OCI-LY3 (cell line): Measurements from ENCODE around the gene DPCD.
"Not testable (repeated sequence)": the region's sequence is repeated elsewhere in the genome, so short reads cannot be mapped to it uniquely, and the experiment has no call there.

Experiments
- H2AFZ ChIP-seq: fragments of 200-600, 300-600 bp; shearing (Covaris generic); 2 replicates; pipeline ENCODE4 v1.6.0; 2014; ENCODE audit warnings: antibody characterized with exemption, low read depth, low read length
- H3K27ac ChIP-seq: fragments of 200-600, 300-600 bp; sonication (generic); 2 replicates; pipeline ENCODE4 v1.5.1; 2014; ENCODE audit warnings: mild to moderate bottlenecking, low read length, moderate library complexity, mixed read lengths
- H3K27me3 ChIP-seq: fragments of 200-600, 300-600 bp; sonication (generic); 2 replicates; pipeline ENCODE4 v1.6.1; 2014; ENCODE audit warnings: low read depth, low read length, mixed read lengths
- H3K36me3 ChIP-seq: fragments of 200-600, 300-600 bp; sonication (generic); replicated peaks from 2 replicates; pipeline ENCODE3; 2014; ENCODE audit warnings: low read depth, low read length, mixed read lengths
- H3K4me1 ChIP-seq: fragments of 300-600, 200-600 bp; sonication (generic); 2 replicates; pipeline ENCODE4 v1.6.1; 2014; ENCODE audit warnings: low read length, mixed read lengths
- H3K4me2 ChIP-seq: fragments of 200-600, 300-600 bp; sonication (generic); 2 replicates; pipeline ENCODE4 v1.6.1; 2014; ENCODE audit warnings: low read length, mixed read lengths
- H3K4me3 ChIP-seq: fragments of 300-600, 200-600 bp; sonication (generic); 2 replicates; pipeline ENCODE4 v1.5.1; 2014; ENCODE audit warnings: antibody characterized with exemption, mild to moderate bottlenecking, low read length, moderate library complexity
- H3K79me2 ChIP-seq: fragments of 300-600, 200-600 bp; shearing (Covaris generic); 2 replicates; pipeline ENCODE4 v1.6.1; 2014; ENCODE audit warnings: mild to moderate bottlenecking, low read length, mixed read lengths
- H3K9ac ChIP-seq: fragments of 300-600, 200-600 bp; shearing (Covaris generic); 2 replicates; pipeline ENCODE4 v1.6.0; 2014; ENCODE audit warnings: mild to moderate bottlenecking, low read length, moderate library complexity
- H3K9me3 ChIP-seq: fragments of 200-600, 300-600 bp; shearing (Covaris generic); 2 replicates; pipeline ENCODE4 v1.6.1; 2014; ENCODE audit warnings: low read length, mixed read lengths; ENCODE audit not compliant: insufficient read depth
- H4K20me1 ChIP-seq: fragments of 200-600, 300-600 bp; sonication (generic); 2 replicates; pipeline ENCODE4 v1.6.1; 2016; ENCODE audit warnings: low read length, mixed read lengths; ENCODE audit not compliant: insufficient read depth
- EZH2phosphoT487 ChIP-seq: fragments of 200-600 bp; shearing (Covaris generic); IDR thresholded peaks from 2 replicates; pipeline ENCODE4 v1.6.1; 2018; ENCODE audit warnings: antibody characterized with exemption, mixed run types, low read depth
- TF ChIP-seq, protein P1 (sequence below): fragments of 200-600, 300-600 bp; sonication (generic); IDR thresholded peaks from 2 replicates; pipeline ENCODE4 v1.5.1; 2014; ENCODE audit warnings: antibody characterized with exemption, low read length, low read depth

DPCD gene

DNA sequence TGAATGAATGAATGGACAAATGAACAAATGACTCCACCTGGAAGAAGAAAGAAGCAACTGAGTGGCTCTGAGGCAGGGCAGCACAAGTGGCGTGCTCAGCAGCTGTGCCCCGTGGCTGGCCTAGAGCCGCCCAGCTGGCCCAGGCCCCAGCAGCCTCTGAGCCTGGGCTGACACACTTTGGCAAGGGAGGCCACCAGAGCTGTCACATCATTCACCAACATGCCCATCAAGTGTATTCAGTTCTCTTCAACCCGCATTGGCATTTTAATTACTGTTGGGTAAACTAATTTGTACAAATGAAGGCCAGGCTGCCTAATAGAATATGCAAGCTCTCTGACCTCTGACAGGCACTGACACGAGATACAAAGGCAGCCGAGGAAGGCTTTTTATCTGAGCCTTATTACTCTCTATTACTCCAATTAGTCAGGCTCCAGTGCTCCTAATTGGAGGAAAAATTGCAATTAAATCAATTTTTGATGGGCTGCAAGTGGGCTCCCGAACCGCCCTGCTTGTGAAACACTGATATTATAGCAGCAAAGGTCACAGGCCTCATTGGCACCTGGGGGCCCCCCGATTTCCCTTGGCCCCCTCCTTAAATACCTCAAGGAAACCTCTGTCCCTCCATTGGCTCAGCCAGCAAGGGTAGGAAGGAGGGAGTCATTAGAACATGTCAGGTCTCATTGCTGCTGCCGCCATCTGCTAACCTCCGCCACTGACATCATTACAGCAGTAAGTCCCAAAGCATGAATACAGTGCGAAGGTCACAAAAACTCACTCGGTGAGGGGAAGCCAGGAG, 41.9 kb downstream of the DPCD start:
- Histone ChIP-seq H3K9me3 (no peaks in the 10 kb centered on the region), H3K4me1 (no peaks in the 10 kb centered on the region), H3K27ac (no peak overlapping the region), H2AFZ (no peak overlapping the region), H3K4me2 (no peak overlapping the region), H3K27me3 (no peaks in the 10 kb centered on the region), H3K36me3 (no peaks in the 10 kb centered on the region), H4K20me1 (no peaks in the 10 kb centered on the region; the same call in 1 of the 2 replicates), H3K4me3 (no peak overlapping the region), H3K79me2 (no peaks in the 10 kb centered on the region), H3K9ac (no peak overlapping the region)
- TF ChIP-seq, protein P1, sequence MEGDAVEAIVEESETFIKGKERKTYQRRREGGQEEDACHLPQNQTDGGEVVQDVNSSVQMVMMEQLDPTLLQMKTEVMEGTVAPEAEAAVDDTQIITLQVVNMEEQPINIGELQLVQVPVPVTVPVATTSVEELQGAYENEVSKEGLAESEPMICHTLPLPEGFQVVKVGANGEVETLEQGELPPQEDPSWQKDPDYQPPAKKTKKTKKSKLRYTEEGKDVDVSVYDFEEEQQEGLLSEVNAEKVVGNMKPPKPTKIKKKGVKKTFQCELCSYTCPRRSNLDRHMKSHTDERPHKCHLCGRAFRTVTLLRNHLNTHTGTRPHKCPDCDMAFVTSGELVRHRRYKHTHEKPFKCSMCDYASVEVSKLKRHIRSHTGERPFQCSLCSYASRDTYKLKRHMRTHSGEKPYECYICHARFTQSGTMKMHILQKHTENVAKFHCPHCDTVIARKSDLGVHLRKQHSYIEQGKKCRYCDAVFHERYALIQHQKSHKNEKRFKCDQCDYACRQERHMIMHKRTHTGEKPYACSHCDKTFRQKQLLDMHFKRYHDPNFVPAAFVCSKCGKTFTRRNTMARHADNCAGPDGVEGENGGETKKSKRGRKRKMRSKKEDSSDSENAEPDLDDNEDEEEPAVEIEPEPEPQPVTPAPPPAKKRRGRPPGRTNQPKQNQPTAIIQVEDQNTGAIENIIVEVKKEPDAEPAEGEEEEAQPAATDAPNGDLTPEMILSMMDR, result no peak
- no peak for TF ChIP-seq EZH2phosphoT487

DNA sequence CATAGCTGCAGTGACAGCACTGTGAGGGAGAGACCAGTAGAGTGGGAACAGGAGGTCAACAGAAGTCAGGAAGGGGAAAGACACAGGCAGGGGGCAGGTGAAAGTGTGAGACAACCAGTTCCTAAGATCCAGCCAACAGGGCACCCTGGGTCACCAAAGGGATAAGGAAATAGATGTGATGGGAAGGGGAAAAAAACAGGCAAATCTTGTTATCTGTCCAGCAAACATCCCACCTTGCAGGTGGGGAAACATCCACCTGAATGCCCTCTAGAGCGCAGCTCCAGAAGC, 42.5 kb downstream of the DPCD start:
- Histone ChIP-seq H3K36me3 (no peaks in the 10 kb centered on the region), H3K79me2 (no peaks in the 10 kb centered on the region), H3K4me2 (no peak overlapping the region), H3K9me3 (no peaks in the 10 kb centered on the region), H2AFZ (no peak overlapping the region), H4K20me1 (no peaks in the 10 kb centered on the region; the same call in 1 of the 2 replicates), H3K4me1 (no peaks in the 10 kb centered on the region), H3K27me3 (no peaks in the 10 kb centered on the region), H3K27ac (no peak overlapping the region), H3K4me3 (no peak overlapping the region), H3K9ac (no peak overlapping the region)
- TF ChIP-seq, protein P1, result no peak
- TF ChIP-seq EZH2phosphoT487, result no peak

DNA sequence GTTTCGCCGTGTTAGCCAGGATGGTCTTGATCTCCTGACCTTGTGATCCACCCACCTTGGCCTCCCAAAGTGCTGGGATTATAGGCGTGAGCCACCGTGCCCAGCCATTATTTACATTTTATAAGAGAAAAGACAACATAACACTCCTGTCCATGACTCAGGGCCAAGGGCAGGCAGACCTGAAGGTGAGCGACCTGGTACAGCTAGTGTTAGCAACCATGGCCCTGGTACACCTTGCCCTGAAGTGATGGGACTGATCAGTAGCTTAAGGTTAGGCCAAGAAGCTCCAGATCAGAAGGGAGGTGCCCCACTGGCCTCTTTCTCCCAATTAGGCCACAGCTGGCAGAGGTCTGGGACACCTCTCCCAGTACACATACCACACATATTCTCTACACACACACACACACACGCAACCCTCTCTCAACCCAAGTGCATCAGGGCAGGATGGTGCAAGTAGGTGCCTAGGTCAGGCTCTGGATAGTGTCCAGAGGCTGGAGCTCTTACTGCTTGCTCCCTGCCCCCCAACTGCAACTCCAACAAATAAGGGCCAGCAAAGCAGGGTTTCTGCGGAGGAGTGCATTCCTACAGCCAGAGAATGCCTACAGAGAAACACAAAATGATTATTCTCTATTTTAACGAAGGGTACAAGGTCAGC, 43.8 kb downstream of the DPCD start:
- H3K79me2 ChIP-seq, result no peaks in the 10 kb centered on the region

DNA sequence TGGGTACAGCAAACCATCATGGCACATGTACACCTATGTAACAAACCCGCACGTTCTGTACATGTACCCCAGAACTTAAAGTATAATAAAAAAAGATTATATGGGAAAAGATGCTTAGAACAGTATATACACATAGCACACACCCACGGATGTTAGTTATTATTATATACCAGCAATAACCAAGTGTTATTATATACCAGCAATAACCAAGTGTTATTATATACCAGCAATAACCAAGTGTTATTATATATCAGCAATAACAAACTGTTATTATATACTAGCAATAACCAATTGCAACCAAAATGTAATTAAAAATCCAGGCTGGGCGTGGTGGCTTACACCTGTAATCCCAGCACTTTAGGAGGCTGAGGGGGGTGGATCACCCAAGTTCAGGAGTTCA, 45.4 kb downstream of the DPCD start:
- H3K4me2 ChIP-seq, H3K9ac ChIP-seq, H3K79me2 ChIP-seq, H3K4me1 ChIP-seq, H3K27me3 ChIP-seq, H2AFZ ChIP-seq, H3K4me3 ChIP-seq, H3K36me3 ChIP-seq, H3K9me3 ChIP-seq, H3K27ac ChIP-seq, H4K20me1 ChIP-seq: not testable (repeated sequence)

More for the DNA sequence above, 43.8 kb downstream of the DPCD start:
- TF ChIP-seq EZH2phosphoT487, result no peak
- TF ChIP-seq, protein P1, result no peak
- Histone ChIP-seq H3K4me1 (no peaks in the 10 kb centered on the region), H3K27me3 (no peaks in the 10 kb centered on the region), H3K4me2 (no peak overlapping the region), H3K4me3 (no peak overlapping the region), H3K36me3 (no peaks in the 10 kb centered on the region), H4K20me1 (no peaks in the 10 kb centered on the region; the same call in 1 of the 2 replicates), H3K9ac (no peak overlapping the region), H2AFZ (no peak overlapping the region), H3K9me3 (no peaks in the 10 kb centered on the region), H3K27ac (no peak overlapping the region)
